ENCODE measurements around the gene TOGARAM2. TPM values are rescaled to one million over a fixed set of nuclear protein-coding genes. Genes with fewer than 3 reads are reported as not detected.

Gene TOGARAM2
- total RNA-seq, 2 experiments from 2014 or later = 2.7 to 3.3 TPM

DNA sequence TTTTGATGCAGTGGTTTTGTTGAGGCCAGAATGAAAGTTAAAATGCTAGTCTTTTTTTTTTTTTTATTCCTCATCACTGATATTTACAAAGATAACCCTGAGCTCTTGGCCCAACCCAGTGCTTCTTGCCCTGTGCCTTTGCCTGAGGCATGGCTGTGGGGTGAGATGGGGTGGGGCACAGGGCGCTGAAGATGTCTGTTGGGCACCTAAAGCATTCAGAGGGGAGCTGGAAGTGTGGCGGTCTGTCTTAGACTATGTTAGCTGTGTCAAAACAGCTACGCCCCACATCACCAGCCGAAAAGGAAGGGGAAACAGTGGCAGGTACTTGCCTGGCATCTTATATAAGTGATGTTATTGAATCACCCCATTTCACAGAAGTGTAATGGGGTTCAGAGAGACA, 20.7 kb downstream of the TOGARAM2 start:
- CTCF ChIA-PET = interaction anchor here (0.7 to 1.7 kb wide), 3 partner anchors 10 to 43 kb away, joined by 3 to 6 read pairs (median 5); no protein-coding TSS in a partner anchor
- ATAC-seq (no peak), DNase-seq (no peak)
- H3K27ac Mint-ChIP-seq = peak overlapping the region; percentile 30
- POLR2A ChIA-PET = no interaction called here
- H3K4me3 Mint-ChIP-seq = no peak overlapping the region
- intact Hi-C loops (cut with DNase I, micrococcal nuclease) = no loop called here
- no peaks in the 10 kb centered on the region for H3K27me3 Mint-ChIP-seq
- peaks cover 26% of the 10 kb centered on the region for H3K4me1 Mint-ChIP-seq
- no peaks in the 10 kb centered on the region for H3K9me3 Mint-ChIP-seq (ENCODE audit: low read depth)
- no peaks in the 10 kb centered on the region for H3K36me3 Mint-ChIP-seq (ENCODE audit: low read depth)

DNA sequence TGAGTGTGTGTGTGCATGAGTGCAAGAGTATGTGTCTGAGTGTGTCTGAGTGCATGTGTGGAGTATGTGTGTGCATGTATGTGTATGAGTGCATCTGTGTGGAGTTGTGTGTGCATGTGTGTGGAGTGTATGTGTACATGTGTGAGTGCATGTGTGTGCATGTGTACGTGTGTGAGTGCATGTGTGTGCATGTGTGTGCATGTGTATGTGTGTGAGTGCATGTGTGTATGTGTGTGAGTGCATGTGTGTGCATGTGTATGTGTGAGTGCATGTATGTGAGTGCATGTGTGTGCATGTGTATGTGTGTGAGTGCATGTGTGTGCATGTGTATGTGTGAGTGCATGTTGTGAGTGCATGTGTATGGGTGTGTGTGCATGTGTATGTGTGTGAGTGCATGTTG, 23.7 kb downstream of the TOGARAM2 start:
- no peaks in the 10 kb centered on the region for H3K9me3 Mint-ChIP-seq (ENCODE audit: low read depth)
- ATAC-seq (no peak), DNase-seq (no peak)
- H3K36me3 Mint-ChIP-seq (ENCODE audit: low read depth) = no peaks in the 10 kb centered on the region
- H3K4me1 Mint-ChIP-seq = peaks cover 35% of the 10 kb centered on the region
- intact Hi-C loops (cut with DNase I, micrococcal nuclease) = no loop called here
- CTCF ChIA-PET = no interaction called here
- no peak overlapping the region for H3K4me3 Mint-ChIP-seq
- H3K27me3 Mint-ChIP-seq = no peaks in the 10 kb centered on the region
- POLR2A ChIA-PET = no interaction called here
- H3K27ac Mint-ChIP-seq = no peak overlapping the region

DNA sequence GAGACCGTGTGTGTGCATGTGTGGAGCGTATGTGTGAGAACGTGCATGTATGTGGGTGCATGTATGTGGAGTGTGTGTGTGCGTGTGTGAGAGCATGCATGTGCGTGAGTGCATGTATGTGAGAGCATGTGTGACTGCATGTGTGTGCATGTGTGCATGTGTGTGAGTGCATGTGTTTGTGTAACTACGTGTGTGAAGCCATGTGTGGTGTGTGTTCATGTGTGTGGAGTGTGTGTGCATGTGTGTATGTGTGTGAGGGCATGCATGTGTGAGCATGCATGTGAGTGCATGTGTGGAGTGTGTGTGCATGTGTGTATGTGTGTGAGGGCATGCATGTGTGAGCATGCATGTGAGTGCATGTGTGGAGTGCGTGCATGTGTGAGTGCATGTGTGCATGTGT, 24.2 kb downstream of the TOGARAM2 start:
- intact Hi-C loops (cut with DNase I, micrococcal nuclease) = no loop called here
- no peak overlapping the region for H3K27ac Mint-ChIP-seq
- ATAC-seq = no peak
- H3K4me3 Mint-ChIP-seq = no peak overlapping the region
- POLR2A ChIA-PET = no interaction called here
- DNase-seq = no peak
- H3K27me3 Mint-ChIP-seq = no peaks in the 10 kb centered on the region
- H3K36me3 Mint-ChIP-seq (ENCODE audit: low read depth) = no peaks in the 10 kb centered on the region
- CTCF ChIA-PET = no interaction called here
- H3K9me3 Mint-ChIP-seq (ENCODE audit: low read depth) = no peaks in the 10 kb centered on the region
- peaks cover 36% of the 10 kb centered on the region for H3K4me1 Mint-ChIP-seq

DNA sequence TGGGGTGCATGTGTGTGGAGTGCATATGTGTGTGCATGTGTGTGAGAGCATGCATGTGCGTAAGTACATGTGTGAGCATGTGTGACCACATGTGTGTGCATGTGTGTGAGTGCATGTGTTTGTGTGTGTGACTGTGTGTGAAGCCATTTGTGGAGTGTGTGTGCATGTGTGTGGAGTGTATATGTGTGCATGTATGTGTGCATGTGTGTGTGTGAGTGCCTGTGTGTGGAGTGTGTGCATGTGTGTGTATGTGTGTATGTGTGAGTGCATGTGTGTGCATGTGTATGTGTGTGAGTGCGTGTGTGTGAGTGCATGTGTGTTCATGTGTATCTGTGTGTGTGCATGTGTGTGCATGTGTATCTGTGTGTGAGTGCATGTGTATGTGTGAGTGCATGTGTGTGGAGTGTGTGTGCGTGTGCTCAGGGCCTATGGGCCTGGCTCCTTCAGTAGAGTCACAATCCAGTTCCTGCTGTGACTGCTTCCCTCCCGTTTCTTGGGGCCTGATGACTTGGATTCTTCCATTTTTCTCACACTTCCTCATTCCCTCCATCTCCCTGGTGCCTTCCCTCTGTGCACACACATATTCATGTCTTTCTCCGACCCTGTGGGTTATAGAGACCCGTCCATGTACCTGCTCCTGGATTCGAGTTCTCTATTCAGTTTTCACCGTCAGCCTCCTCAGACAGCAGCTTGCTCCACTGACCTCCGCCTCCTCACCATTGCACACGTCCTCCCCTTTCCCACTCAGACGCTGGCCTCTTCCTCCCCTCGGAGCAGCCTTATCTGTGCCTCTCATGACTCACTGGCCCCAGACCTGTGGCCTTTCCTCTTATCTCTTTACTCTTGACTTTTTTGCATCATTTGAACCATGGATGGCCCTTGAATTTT, 25.2 kb downstream of the TOGARAM2 start:
- CTCF ChIA-PET = no interaction called here
- ATAC-seq = no peak
- POLR2A ChIA-PET = no interaction called here
- Mint-ChIP-seq H3K36me3 (ENCODE audit: low read depth) (no peaks in the 10 kb centered on the region), H3K9me3 (ENCODE audit: low read depth) (no peaks in the 10 kb centered on the region), H3K4me1 (peaks cover 37% of the 10 kb centered on the region), H3K27me3 (no peaks in the 10 kb centered on the region), H3K4me3 (no peak overlapping the region), H3K27ac (no peak overlapping the region)
- DNase-seq = no peak
- intact Hi-C loops (cut with DNase I, micrococcal nuclease) = no loop called here

DNA sequence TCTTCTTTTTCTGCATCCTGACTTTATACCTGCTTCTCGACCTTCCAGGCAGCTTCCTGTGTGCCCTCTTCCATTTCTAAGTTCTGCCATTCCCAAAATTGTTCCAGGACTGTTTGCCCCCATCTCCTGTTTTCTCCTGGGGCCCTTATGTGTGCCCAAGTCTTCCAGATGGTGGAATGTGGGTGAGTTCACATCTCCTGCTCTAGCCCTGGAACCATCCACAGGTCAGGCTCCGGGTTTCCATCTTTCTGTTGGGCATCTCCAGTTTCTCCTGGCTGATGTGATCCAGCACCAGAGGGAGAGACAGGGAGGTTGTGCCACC, 25.8 kb downstream of the TOGARAM2 start:
- intact Hi-C loops (cut with DNase I, micrococcal nuclease) = no loop called here
- Mint-ChIP-seq H3K9me3 (ENCODE audit: low read depth) (no peaks in the 10 kb centered on the region), H3K4me3 (no peak overlapping the region), H3K27me3 (no peaks in the 10 kb centered on the region), H3K4me1 (peaks cover 38% of the 10 kb centered on the region), H3K36me3 (ENCODE audit: low read depth) (no peaks in the 10 kb centered on the region), H3K27ac (no peak overlapping the region)
- DNase-seq (no peak), ATAC-seq (no peak)
- POLR2A ChIA-PET = no interaction called here
- CTCF ChIA-PET = no interaction called here

DNA sequence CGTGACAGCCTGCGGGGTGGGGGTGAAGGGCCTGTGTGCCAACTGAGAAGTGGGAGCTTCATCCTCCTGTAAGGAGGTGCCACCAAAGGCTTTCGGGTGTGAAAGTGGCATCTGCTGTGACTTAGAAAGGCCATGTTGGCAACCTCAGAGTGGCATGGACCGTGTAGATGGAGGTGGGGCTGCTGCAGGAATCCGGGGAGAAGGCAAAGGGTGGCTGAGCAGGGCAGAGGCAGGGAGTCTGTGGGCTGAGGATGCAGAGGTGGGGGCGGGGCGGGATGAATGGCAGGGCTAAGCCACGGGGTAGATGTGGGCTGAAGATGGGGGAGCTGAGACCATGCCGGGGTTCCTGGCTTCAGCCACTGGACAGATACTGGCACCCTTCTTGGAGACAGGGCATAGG, 28.2 kb downstream of the TOGARAM2 start:
- H3K4me3 Mint-ChIP-seq = no peak overlapping the region
- H3K9me3 Mint-ChIP-seq (ENCODE audit: low read depth) = no peaks in the 10 kb centered on the region
- intact Hi-C loops (cut with DNase I, micrococcal nuclease) = no loop called here
- POLR2A ChIA-PET = no interaction called here
- peak overlapping the region; percentile 69 for H3K27ac Mint-ChIP-seq
- ATAC-seq = no peak
- H3K27me3 Mint-ChIP-seq = no peaks in the 10 kb centered on the region
- H3K36me3 Mint-ChIP-seq (ENCODE audit: low read depth) = no peaks in the 10 kb centered on the region
- DNase-seq = no peak
- H3K4me1 Mint-ChIP-seq = peaks cover 55% of the 10 kb centered on the region
- CTCF ChIA-PET = interaction anchor here (0.7 kb wide), 1 partner anchor 1640 kb away, joined by 3 read pairs; no protein-coding TSS in a partner anchor

DNA sequence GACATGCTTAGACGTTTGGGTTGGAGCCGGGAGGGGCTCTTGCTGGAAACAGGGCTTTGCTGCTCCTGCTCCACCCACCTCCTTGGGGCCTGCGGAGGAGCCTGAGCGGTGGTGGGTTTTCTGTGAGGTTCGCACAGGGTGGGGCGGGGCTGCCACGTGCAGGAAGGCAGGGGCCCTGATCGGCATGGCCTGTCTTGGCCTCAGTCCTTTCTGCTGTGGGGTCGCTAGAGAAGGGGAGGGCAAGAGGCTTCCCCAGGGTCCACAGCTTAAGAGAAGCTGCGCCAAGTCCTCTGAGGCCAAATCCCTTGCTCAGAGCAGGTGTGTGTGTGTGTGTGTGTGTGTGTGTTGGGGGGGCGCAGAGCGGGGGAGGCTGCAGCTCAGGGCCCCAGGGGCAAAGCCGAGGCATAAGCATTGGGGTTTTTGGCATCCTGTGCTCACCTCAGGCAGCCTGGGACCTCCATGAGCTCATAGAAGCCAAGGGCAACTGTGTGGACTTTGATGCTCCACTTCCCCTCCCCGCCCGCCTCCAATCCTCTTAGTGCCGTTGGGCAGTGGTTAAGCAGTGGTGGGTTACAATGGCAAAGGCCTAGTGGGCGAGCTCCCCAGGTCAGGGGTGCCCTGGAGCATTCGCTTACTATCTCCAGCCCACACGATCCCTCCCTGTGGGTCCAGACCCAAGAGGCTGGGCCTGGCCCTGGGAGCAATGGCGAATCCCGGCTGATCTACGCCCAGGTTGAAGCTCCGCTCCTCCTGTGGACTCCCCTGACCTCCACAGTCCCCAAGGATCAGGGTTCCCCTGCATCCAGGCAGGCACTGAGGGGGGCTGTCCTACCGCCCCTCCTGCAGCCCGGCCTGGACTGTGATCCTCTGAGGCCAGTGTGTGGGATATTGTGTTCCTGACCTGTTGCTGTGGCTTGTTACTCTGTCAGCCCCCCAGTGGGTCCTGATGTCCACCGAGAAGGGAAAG, 28.9 kb downstream of the TOGARAM2 start:
- ATAC-seq (no peak), DNase-seq (no peak)
- Mint-ChIP-seq H3K27ac (peak overlapping the region; percentile 76), H3K9me3 (ENCODE audit: low read depth) (no peaks in the 10 kb centered on the region), H3K4me3 (no peak overlapping the region), H3K4me1 (peaks cover 62% of the 10 kb centered on the region), H3K36me3 (ENCODE audit: low read depth) (no peaks in the 10 kb centered on the region), H3K27me3 (no peaks in the 10 kb centered on the region)
- POLR2A ChIA-PET = no interaction called here
- intact Hi-C loops (cut with DNase I, micrococcal nuclease) = loop anchor here (5.0 kb wide), 6 partner anchors 53 to 443 kb away; partner anchors contain the start of genes CLIP4 (in 1 of the 2), PPP1CB (in 1 of the 2) and WDR43 (in 1 of the 2)
- CTCF ChIA-PET = interaction anchor here (0.6 to 2.3 kb wide), 5 partner anchors 10 to 487 kb away, joined by 3 to 6 read pairs (median 4); no protein-coding TSS in a partner anchor

DNA sequence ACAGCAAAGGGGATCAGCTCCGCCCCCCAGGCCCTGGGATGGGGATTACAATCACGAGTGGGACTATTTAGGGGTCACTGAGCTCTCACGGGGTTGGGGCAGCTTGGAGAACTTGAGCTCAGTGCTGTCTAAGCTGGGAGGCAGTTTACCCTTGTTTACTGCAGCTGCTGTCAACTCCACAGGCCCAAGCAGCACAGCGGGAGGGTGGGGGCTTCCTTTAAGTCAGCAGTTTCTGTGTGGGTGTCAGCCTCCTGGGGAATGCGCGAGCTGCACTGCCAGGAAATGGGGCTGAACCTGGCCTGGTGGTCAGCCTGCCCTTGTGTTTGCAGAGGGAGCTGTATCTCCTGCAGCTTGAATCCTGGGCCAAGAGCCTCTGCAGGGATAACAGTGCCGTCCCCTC, 29.8 kb downstream of the TOGARAM2 start:
- ChIA-PET CTCF (interaction anchor here (0.6 to 2.3 kb wide), 8 partner anchors 9 to 486 kb away, joined by 3 to 6 read pairs (median 4); no protein-coding TSS in a partner anchor), POLR2A (interaction anchor here (0.6 kb wide), 1 partner anchor 138 kb away, joined by 3 read pairs; no protein-coding TSS in a partner anchor)
- H3K27me3 Mint-ChIP-seq = no peaks in the 10 kb centered on the region
- DNase-seq (peak; percentile 64), ATAC-seq (peak; percentile 6)
- intact Hi-C loops (cut with DNase I, micrococcal nuclease) = loop anchor here (5.0 kb wide), 6 partner anchors 54 to 444 kb away; partner anchors contain the start of genes CLIP4 (in 1 of the 2), PPP1CB (in 1 of the 2) and WDR43 (in 1 of the 2)
- H3K9me3 Mint-ChIP-seq (ENCODE audit: low read depth) = no peaks in the 10 kb centered on the region
- H3K36me3 Mint-ChIP-seq (ENCODE audit: low read depth) = no peaks in the 10 kb centered on the region
- peaks cover 72% of the 10 kb centered on the region for H3K4me1 Mint-ChIP-seq
- peak overlapping the region; percentile 76 for H3K27ac Mint-ChIP-seq
- H3K4me3 Mint-ChIP-seq = no peak overlapping the region

DNA sequence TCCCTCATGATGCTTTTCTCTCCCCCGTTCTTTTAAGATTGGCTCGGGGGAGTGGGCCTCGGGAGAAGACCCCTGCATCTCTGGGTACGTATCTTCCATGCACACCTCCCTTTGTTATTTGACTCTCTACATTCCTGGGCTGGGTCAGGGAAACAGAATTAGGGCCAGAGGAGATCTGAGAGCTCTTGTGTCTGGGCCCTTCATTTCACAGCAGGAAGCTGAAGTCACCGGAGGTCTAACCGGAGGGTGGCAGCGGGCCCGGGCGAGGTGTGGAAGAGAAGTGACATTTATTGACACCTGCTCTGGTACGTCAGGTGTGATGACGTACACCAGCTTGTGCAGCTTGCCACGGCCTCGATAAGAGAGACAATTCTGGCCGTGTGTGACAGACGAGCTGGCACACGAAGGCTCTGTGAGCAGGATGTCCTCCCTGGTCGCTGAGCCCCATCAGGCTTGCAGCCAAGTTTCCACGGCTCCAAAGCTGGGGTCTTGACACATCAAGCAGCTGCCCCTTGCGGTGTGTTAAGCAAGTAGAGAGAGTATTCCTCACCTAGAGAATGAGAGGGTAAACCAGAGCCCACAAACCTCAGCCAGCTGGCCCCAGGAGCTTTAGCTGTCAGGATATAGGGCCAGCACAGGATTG, 30.4 kb downstream of the TOGARAM2 start:
- no peaks in the 10 kb centered on the region for H3K9me3 Mint-ChIP-seq (ENCODE audit: low read depth)
- no peaks in the 10 kb centered on the region for H3K36me3 Mint-ChIP-seq (ENCODE audit: low read depth)
- CTCF ChIA-PET = interaction anchor here (0.9 to 2.3 kb wide), 6 partner anchors 9 to 201 kb away, joined by 3 to 7 read pairs (median 5); no protein-coding TSS in a partner anchor
- POLR2A ChIA-PET = no interaction called here
- peak overlapping the region; percentile 76 for H3K27ac Mint-ChIP-seq
- H3K4me3 Mint-ChIP-seq = no peak overlapping the region
- intact Hi-C loops (cut with DNase I, micrococcal nuclease) = loop anchor here (5.0 kb wide), 6 partner anchors 54 to 444 kb away; partner anchors contain the start of genes CLIP4 (in 1 of the 2), PPP1CB (in 1 of the 2) and WDR43 (in 1 of the 2)
- ATAC-seq (peak; percentile 31), DNase-seq (peak; percentile 81)
- H3K4me1 Mint-ChIP-seq = peaks cover 77% of the 10 kb centered on the region
- H3K27me3 Mint-ChIP-seq = no peaks in the 10 kb centered on the region

DNA sequence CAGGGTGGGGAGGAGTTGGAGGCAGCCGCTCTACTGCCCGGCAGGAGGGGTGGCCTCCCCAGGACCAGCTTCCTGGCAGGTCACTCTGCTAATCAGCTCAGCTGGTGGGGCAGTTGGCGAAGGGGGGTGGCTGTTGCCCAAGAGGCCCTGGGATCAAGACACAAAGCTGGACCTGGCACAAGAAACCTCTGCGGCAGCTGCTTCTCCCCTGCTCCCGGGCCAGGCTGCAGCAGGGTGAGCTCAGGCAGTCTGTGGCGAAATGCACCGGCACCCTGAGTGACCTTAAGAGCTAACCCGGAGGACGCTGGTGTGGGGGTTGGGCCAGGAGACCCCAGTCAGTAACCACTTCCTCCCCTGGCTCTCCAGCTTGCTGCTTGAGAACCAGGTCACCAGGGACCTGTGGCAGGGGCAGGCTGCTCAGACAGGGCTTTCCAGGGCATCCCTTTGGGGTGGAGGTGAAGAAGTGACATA, 31.1 kb downstream of the TOGARAM2 start:
- peak overlapping the region; percentile 76 for H3K27ac Mint-ChIP-seq
- intact Hi-C loops (cut with DNase I, micrococcal nuclease) = loop anchor here (5.0 kb wide), 6 partner anchors 55 to 445 kb away; partner anchors contain the start of genes CLIP4 (in 1 of the 2), PPP1CB (in 1 of the 2) and WDR43 (in 1 of the 2)
- no peak for ATAC-seq
- POLR2A ChIA-PET = interaction anchor here (0.5 to 0.6 kb wide), 2 partner anchors 65 to 1144 kb away, joined by 3 to 5 read pairs; no protein-coding TSS in a partner anchor
- no peak overlapping the region for H3K4me3 Mint-ChIP-seq
- peaks cover 82% of the 10 kb centered on the region for H3K4me1 Mint-ChIP-seq
- CTCF ChIA-PET = interaction anchor here (0.6 to 2.3 kb wide), 6 partner anchors 9 to 200 kb away, joined by 3 to 7 read pairs (median 4); no protein-coding TSS in a partner anchor
- H3K27me3 Mint-ChIP-seq = no peaks in the 10 kb centered on the region
- DNase-seq = peak; percentile 31
- H3K36me3 Mint-ChIP-seq (ENCODE audit: low read depth) = no peaks in the 10 kb centered on the region
- no peaks in the 10 kb centered on the region for H3K9me3 Mint-ChIP-seq (ENCODE audit: low read depth)

Measured in activated CD4-positive, alpha-beta T cell treated with anti-CD3 and anti-CD28 coated beads for 36 hours (primary cell).